Measurements from ENCODE around the gene CNNM2. TPM values are rescaled to one million over a fixed set of nuclear protein-coding genes. Genes with fewer than 3 reads are reported as not detected.
"Not testable (repeated sequence)": the region's sequence is repeated elsewhere in the genome, so short reads cannot be mapped to it uniquely, and the experiment has no call there.

Gene CNNM2
- total and polyA plus RNA-seq, 4 donors: 3.0 to 18.3 (median 7.8) TPM

DNA sequence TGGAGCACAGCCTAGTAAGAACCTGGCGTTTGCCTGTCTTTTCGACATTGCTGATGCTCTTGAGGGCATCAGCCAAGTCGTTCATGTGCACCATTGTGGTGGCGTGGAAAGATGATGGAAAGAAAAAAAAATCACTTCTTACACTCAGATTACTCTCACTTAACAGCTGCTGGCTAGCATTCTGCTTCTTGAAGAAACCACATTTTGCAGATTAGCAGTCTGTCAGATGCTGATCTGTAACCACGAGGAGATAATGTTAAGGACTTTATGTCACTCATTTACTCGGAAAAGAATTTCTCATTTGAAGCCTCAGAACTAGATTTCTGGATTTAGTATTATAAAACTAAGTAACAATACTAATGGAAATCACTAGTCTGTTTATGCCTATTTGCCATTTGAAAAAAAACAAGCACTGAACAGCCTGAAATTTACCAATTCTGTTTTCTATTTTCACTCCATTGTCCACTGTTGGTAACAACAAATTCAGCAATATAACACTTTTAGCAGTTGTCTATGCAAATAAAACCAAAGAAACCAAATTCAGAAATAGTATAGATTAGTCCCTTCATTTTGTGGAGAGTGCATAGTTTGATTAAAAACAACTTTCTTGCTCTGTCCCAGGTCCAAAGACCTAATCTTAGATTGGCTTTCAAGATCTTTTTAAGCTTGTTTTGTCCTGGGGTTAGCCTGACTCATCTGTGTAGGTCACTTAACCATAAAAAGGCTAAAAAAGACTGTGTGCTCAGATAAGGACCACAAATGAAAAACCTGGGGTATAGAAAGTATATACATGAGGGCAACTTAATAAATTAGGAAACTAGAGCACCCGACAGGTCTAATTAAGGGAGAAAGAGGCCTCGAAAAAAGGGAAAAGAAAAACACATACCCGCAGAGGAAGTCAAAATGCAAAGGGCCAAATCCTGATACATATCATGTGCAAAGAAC lies 207.5 kb downstream of the CNNM2 start:
- no peak for TF ChIP-seq CTCF (IDR thresholded peaks at IDR 0.05; ENCODE audit: control extremely low read depth, extremely low read depth)
- Histone ChIP-seq H3K36me3 (ENCODE audit: control insufficient read depth in 4 of 4, insufficient read depth in 4 of 4, low read length in 4 of 4) (peaks cover 0 to 6% (median 2%) of the 10 kb centered on the region in 4 donors), H3K4me3 (no peak overlapping the region), H3K9me3 (ENCODE audit: control insufficient read depth in 4 of 4, insufficient read depth in 3 of 4, low read length in 3 of 4) (no peaks in the 10 kb centered on the region), H3K27ac (ENCODE audit: low read depth in 1 of 2, low read length in 1 of 2) (no peak overlapping the region), H3K4me1 (ENCODE audit: control insufficient read depth in 5 of 5, insufficient read depth in 5 of 5, low read length in 5 of 5) (peaks cover 0 to 18% (median 0%) of the 10 kb centered on the region in 5 donors), H3K27me3 (ENCODE audit: control insufficient read depth in 3 of 3, insufficient read depth in 3 of 3, low read length in 2 of 3) (no peaks in the 10 kb centered on the region), H3K9ac (ENCODE audit: insufficient read depth in 1 of 2, low read length in 2 of 2) (no peak overlapping the region)
- no peak for ATAC-seq (ENCODE audit: insufficient read depth, low FRiP score)
- no peak for DNase-seq
- WGBS, 2 donors: 61 to 71% methylated on average over 9 of the region's 9 CpGs

DNA sequence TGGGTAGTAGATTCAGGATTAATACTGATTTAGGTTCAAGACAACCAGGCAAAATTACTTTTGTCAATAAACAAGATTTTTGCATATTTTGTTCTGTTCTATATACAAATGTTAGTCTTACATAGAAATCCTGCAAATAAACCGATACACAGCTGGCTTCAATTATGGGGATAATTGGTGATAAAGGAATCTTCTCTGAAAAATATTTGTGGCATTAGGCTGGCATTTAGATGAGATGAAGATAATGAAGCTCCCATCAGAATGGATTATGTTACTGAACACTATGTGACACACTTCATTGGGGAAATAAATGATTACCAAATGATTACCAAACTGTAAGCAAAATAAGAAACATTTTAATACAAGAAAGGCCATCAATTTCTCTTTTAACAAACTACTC lies 209.1 kb downstream of the CNNM2 start:
- H3K9me3 ChIP-seq (ENCODE audit: control insufficient read depth in 4 of 4, insufficient read depth in 3 of 4, low read length in 3 of 4): no peaks in the 10 kb centered on the region
- peaks cover 0 to 12% (median 0%) of the 10 kb centered on the region in 5 donors for H3K4me1 ChIP-seq (ENCODE audit: control insufficient read depth in 5 of 5, insufficient read depth in 5 of 5, low read length in 5 of 5)
- WGBS, 2 donors: 95 to 98% methylated on average over 1 of the region's 1 CpG
- no peaks in the 10 kb centered on the region for H3K27me3 ChIP-seq (ENCODE audit: control insufficient read depth in 3 of 3, insufficient read depth in 3 of 3, low read length in 2 of 3)
- H3K4me3 ChIP-seq: no peak overlapping the region
- H3K36me3 ChIP-seq (ENCODE audit: control insufficient read depth in 4 of 4, insufficient read depth in 4 of 4, low read length in 4 of 4): peaks cover 2 to 10% (median 5%) of the 10 kb centered on the region in 4 donors
- no peak overlapping the region for H3K27ac ChIP-seq (ENCODE audit: low read depth in 1 of 2, low read length in 1 of 2)
- TF ChIP-seq CTCF (IDR thresholded peaks at IDR 0.05; ENCODE audit: control extremely low read depth, extremely low read depth): no peak
- ATAC-seq (ENCODE audit: insufficient read depth, low FRiP score): no peak
- no peak for DNase-seq
- H3K9ac ChIP-seq (ENCODE audit: insufficient read depth in 1 of 2, low read length in 2 of 2): no peak overlapping the region

- H3K4me1 ChIP-seq (ENCODE audit: control insufficient read depth in 5 of 5, insufficient read depth in 5 of 5, low read length in 5 of 5); H3K9me3 ChIP-seq (ENCODE audit: control insufficient read depth in 4 of 4, insufficient read depth in 3 of 4, low read length in 3 of 4); DNase-seq; ATAC-seq (ENCODE audit: insufficient read depth, low FRiP score); H3K9ac ChIP-seq (ENCODE audit: insufficient read depth in 1 of 2, low read length in 2 of 2); H3K27ac ChIP-seq (ENCODE audit: low read depth in 1 of 2, low read length in 1 of 2); H3K27me3 ChIP-seq (ENCODE audit: control insufficient read depth in 3 of 3, insufficient read depth in 3 of 3, low read length in 2 of 3); H3K4me3 ChIP-seq: not testable (repeated sequence)
- 82 to 89% methylated on average over 3 of the region's 5 CpGs for WGBS, 2 donors
- H3K36me3 ChIP-seq (ENCODE audit: control insufficient read depth in 4 of 4, insufficient read depth in 4 of 4, low read length in 4 of 4): peaks cover 1 to 13% (median 7%) of the 10 kb centered on the region in 4 donors
These were observed 212.1 kb downstream of the CNNM2 start for GRCh38 chr10:103130180-103130579.

GRCh38 chr10:103130910-103131309 lies 212.8 kb downstream of the CNNM2 start:
- peaks cover 0 to 1% (median 0%) of the 10 kb centered on the region in 5 donors for H3K4me1 ChIP-seq (ENCODE audit: control insufficient read depth in 5 of 5, insufficient read depth in 5 of 5, low read length in 5 of 5)
- H3K27me3 ChIP-seq (ENCODE audit: control insufficient read depth in 3 of 3, insufficient read depth in 3 of 3, low read length in 2 of 3): no peaks in the 10 kb centered on the region
- H3K27ac ChIP-seq (ENCODE audit: low read depth in 1 of 2, low read length in 1 of 2): no peak overlapping the region
- H3K9me3 ChIP-seq (ENCODE audit: control insufficient read depth in 4 of 4, insufficient read depth in 3 of 4, low read length in 3 of 4): no peaks in the 10 kb centered on the region
- WGBS, 2 donors: 69 to 84% methylated on average over 1 of the region's 1 CpG
- H3K36me3 ChIP-seq (ENCODE audit: control insufficient read depth in 4 of 4, insufficient read depth in 4 of 4, low read length in 4 of 4): peaks cover 0 to 14% (median 6%) of the 10 kb centered on the region in 4 donors
- H3K9ac ChIP-seq (ENCODE audit: insufficient read depth in 1 of 2, low read length in 2 of 2): no peak overlapping the region
- no peak for TF ChIP-seq CTCF (IDR thresholded peaks at IDR 0.05; ENCODE audit: control extremely low read depth, extremely low read depth)
- no peak overlapping the region for H3K4me3 ChIP-seq
- ATAC-seq (ENCODE audit: insufficient read depth, low FRiP score) (no peak), DNase-seq (no peak)

GRCh38 chr10:103135168-103135567 lies 217.1 kb downstream of the CNNM2 start:
- ATAC-seq (ENCODE audit: insufficient read depth, low FRiP score); DNase-seq; H3K9me3 ChIP-seq (ENCODE audit: control insufficient read depth in 4 of 4, insufficient read depth in 3 of 4, low read length in 3 of 4); H3K9ac ChIP-seq (ENCODE audit: insufficient read depth in 1 of 2, low read length in 2 of 2); H3K27ac ChIP-seq (ENCODE audit: low read depth in 1 of 2, low read length in 1 of 2); H3K4me1 ChIP-seq (ENCODE audit: control insufficient read depth in 5 of 5, insufficient read depth in 5 of 5, low read length in 5 of 5); H3K4me3 ChIP-seq; H3K27me3 ChIP-seq (ENCODE audit: control insufficient read depth in 3 of 3, insufficient read depth in 3 of 3, low read length in 2 of 3): not testable (repeated sequence)
- H3K36me3 ChIP-seq (ENCODE audit: control insufficient read depth in 4 of 4, insufficient read depth in 4 of 4, low read length in 4 of 4): peaks cover 0 to 24% (median 9%) of the 10 kb centered on the region in 4 donors
- whole genome bisulfite sequencing, 2 donors: 96 to 98% methylated on average over 3 of the region's 3 CpGs
